Measurements from ENCODE around the gene SH3TC1.

- TF ChIP-seq CTCF (IDR thresholded peaks at IDR 0.05) (no peak), EP300 (IDR thresholded peaks at IDR 0.05) (no peak)
Observed at GRCh38 chr4:8174970-8175369, 24.1 kb upstream of the SH3TC1 start.
